H1 (cell line): Measurements from ENCODE around the gene CORT. TPM values are rescaled to one million over a fixed set of nuclear protein-coding genes. Genes with fewer than 3 reads are reported as not detected.
"Not testable (repeated sequence)": the region's sequence is repeated elsewhere in the genome, so short reads cannot be mapped to it uniquely, and the experiment has no call there.

Experiments used
- CTCF ChIA-PET: fragments of 300-600 bp; sonication (Branson Sonifier 250); formaldehyde crosslinking; loops from one replicate; lab custom pipeline; 2021; ENCODE audit not compliant: partially characterized antibody; lab: Charles Lee
- POLR2A ChIA-PET: fragments of 300-600 bp; sonication (Branson Sonifier 250); formaldehyde crosslinking; loops from one replicate; lab custom pipeline; 2021; ENCODE audit warnings: inconsistent platforms; ENCODE audit not compliant: partially characterized antibody; lab: Charles Lee
- DNase-seq, 2 experiments: peaks; one replicate each; pipeline versions ENCODE4 v3.0.0 to v3.0.0-alpha.2; 2010 to 2022; ENCODE audit warnings: low spot score in 2 of 2, low read depth in 1 of 2, mixed read lengths in 1 of 2
- FAIRE-seq: peaks from 2 replicates; lab custom pipeline; 2011; peaks lifted over from hg19 to GRCh38; lab: Jason Lieb, UNC
- H2AFZ ChIP-seq: 2 replicates; pipeline ENCODE4 v1.8.1; 2012; ENCODE audit warnings: low read length, inconsistent platforms
- H2AK5ac ChIP-seq: 2 replicates; pipeline ENCODE4 v1.6.1; 2013; ENCODE audit warnings: low read depth, low read length
- H2BK120ac ChIP-seq: replicated peaks from 2 replicates; pipeline ENCODE3; 2013; ENCODE audit warnings: low read depth, low read length, inconsistent platforms
- H2BK12ac ChIP-seq: 2 replicates; pipeline ENCODE4 v1.6.1; 2013; ENCODE audit warnings: low read depth, low read length
- H2BK15ac ChIP-seq: 2 replicates; pipeline ENCODE4 v1.6.1; 2013; ENCODE audit warnings: low read length
- H2BK20ac ChIP-seq: 2 replicates; pipeline ENCODE4 v1.6.1; 2013; ENCODE audit warnings: low read length
- H2BK5ac ChIP-seq: 2 replicates; pipeline ENCODE4 v1.6.1; 2013; ENCODE audit warnings: low read depth, low read length
- H3K14ac ChIP-seq: 2 replicates; pipeline ENCODE4 v1.6.1; 2013; ENCODE audit warnings: inconsistent platforms; ENCODE audit not compliant: insufficient read length
- H3K18ac ChIP-seq: 2 replicates; pipeline ENCODE4 v1.6.1; 2013; ENCODE audit warnings: low read length; ENCODE audit errors: extremely low read depth
- H3K23ac ChIP-seq: 2 replicates; pipeline ENCODE4 v1.6.1; 2013; ENCODE audit warnings: inconsistent platforms; ENCODE audit not compliant: insufficient read length
- H3K23me2 ChIP-seq: 2 replicates; pipeline ENCODE4 v1.6.1; 2013; ENCODE audit warnings: low read depth, low read length
- H3K27ac ChIP-seq: 2 replicates; pipeline ENCODE4 v1.6.1; 2011; ENCODE audit warnings: low read depth, low read length, inconsistent platforms
- H3K27me3 ChIP-seq, 4 experiments: replicated peaks in 1 of 4; 1 replicate in 1 of 4; 2 replicates in 3 of 4; pipeline versions ENCODE4 v1.6.1 to v1.8.1; 2011 to 2013; ENCODE audit warnings: low read length in 3 of 4, mild to moderate bottlenecking in 3 of 4, inconsistent platforms in 2 of 4, mixed read lengths in 2 of 4, moderate library complexity in 1 of 4; ENCODE audit not compliant: control insufficient read depth in 3 of 4, insufficient read depth in 3 of 4; ENCODE audit errors: extremely low read depth in 1 of 4
- H3K36me3 ChIP-seq, 4 experiments: 2 replicates each; pipeline versions ENCODE4 v1.6.1 to v1.8.1; 2011 to 2013; ENCODE audit warnings: mild to moderate bottlenecking in 4 of 4, low read length in 3 of 4, moderate library complexity in 2 of 4, control low read depth in 1 of 4, inconsistent platforms in 1 of 4; ENCODE audit not compliant: insufficient read depth in 4 of 4, control insufficient read depth in 2 of 4
- H3K4ac ChIP-seq: replicated peaks from 2 replicates; pipeline ENCODE3; 2013; ENCODE audit warnings: low read length, low read depth, mixed read lengths, inconsistent platforms; ENCODE audit not compliant: insufficient read length
- H3K4me1 ChIP-seq, 4 experiments: replicated peaks in 1 of 4; 1 replicate in 1 of 4; 2 replicates in 3 of 4; pipeline versions ENCODE4 v1.6.1 to v1.8.1; 2011 to 2013; ENCODE audit warnings: low read length in 3 of 4, inconsistent platforms in 2 of 4, mixed read lengths in 1 of 4; ENCODE audit not compliant: insufficient read depth in 4 of 4, control insufficient read depth in 3 of 4
- H3K4me2 ChIP-seq, 2 experiments: 2 replicates each; pipeline versions ENCODE4 v1.6.1 to v1.8.1; 2011 to 2013; ENCODE audit warnings: low read depth in 2 of 2, low read length in 2 of 2, control low read depth in 1 of 2, inconsistent platforms in 1 of 2, mild to moderate bottlenecking in 1 of 2; ENCODE audit not compliant: insufficient read depth in 1 of 2
- H3K4me3 ChIP-seq, 4 experiments: fragments of 200-600, 300-600 bp in 1 of 4; sonication (generic), shearing (Covaris generic), sonication (Bioruptor Twin) in 1 of 4; 2 replicates each; pipeline versions ENCODE4 v1.5.1 to v1.8.1; 2011 to 2016; ENCODE audit warnings: low read length in 4 of 4, low read depth in 3 of 4, control low read depth in 2 of 4, inconsistent platforms in 2 of 4, mild to moderate bottlenecking in 2 of 4, mixed read lengths in 1 of 4, moderate library complexity in 1 of 4; ENCODE audit not compliant: insufficient read depth in 2 of 4; ENCODE audit errors: extremely low read depth in 1 of 4
- H3K56ac ChIP-seq: replicated peaks from 2 replicates; pipeline ENCODE3; 2013; ENCODE audit warnings: low read depth, mild to moderate bottlenecking, mixed read lengths, low read length, inconsistent platforms; ENCODE audit not compliant: insufficient read length
- H3K79me1 ChIP-seq: 2 replicates; pipeline ENCODE4 v1.6.1; 2013; ENCODE audit warnings: low read depth, low read length, control low read depth
- H3K79me2 ChIP-seq, 2 experiments: 2 replicates each; pipeline versions ENCODE4 v1.6.1 to v1.8.1; 2012 to 2013; ENCODE audit warnings: low read length in 2 of 2, mild to moderate bottlenecking in 2 of 2, inconsistent platforms in 1 of 2; ENCODE audit not compliant: insufficient read depth in 2 of 2, control insufficient read depth in 1 of 2
- H3K9ac ChIP-seq, 4 experiments: replicated peaks in 1 of 4; 1 replicate in 1 of 4; 2 replicates in 3 of 4; pipeline versions ENCODE4 v1.6.1 to v1.8.1; 2011 to 2013; ENCODE audit warnings: low read depth in 3 of 4, low read length in 3 of 4, control low read depth in 2 of 4, mild to moderate bottlenecking in 2 of 4, moderate library complexity in 2 of 4, inconsistent platforms in 1 of 4; ENCODE audit errors: extremely low read depth in 1 of 4
- H3K9me3 ChIP-seq, 2 experiments: 2 replicates each; pipeline versions ENCODE4 v1.6.1 to v1.8.1; 2012 to 2013; ENCODE audit warnings: mild to moderate bottlenecking in 2 of 2, moderate library complexity in 2 of 2, control low read depth in 1 of 2, inconsistent platforms in 1 of 2, low read depth in 1 of 2, low read length in 1 of 2, mixed read lengths in 1 of 2; ENCODE audit not compliant: insufficient read depth in 2 of 2
- H4K20me1 ChIP-seq, 2 experiments: replicated peaks in 1 of 2; 2 replicates each; pipeline versions ENCODE3 to v1.8.1; 2011 to 2013; ENCODE audit warnings: inconsistent platforms in 2 of 2, low read length in 2 of 2, mild to moderate bottlenecking in 1 of 2; ENCODE audit not compliant: insufficient read depth in 2 of 2, control insufficient read depth in 1 of 2
- H4K5ac ChIP-seq: 2 replicates; pipeline ENCODE4 v1.6.1; 2013; ENCODE audit warnings: low read length, low read depth, mixed read lengths, inconsistent platforms; ENCODE audit not compliant: insufficient read length
- H4K8ac ChIP-seq: 2 replicates; pipeline ENCODE4 v1.8.0; 2013; ENCODE audit warnings: mild to moderate bottlenecking, moderate library complexity, low read length, inconsistent platforms; ENCODE audit not compliant: insufficient read depth; ENCODE audit errors: extremely low read depth
- H4K91ac ChIP-seq: replicated peaks from 2 replicates; pipeline ENCODE3; 2013; ENCODE audit warnings: low read length, mixed read lengths, inconsistent platforms; ENCODE audit not compliant: insufficient read length
- ASH2L ChIP-seq: fragments of 200-600, 300-600 bp; sonication (generic); IDR thresholded peaks from one replicate; pipeline ENCODE4 v1.7.1; 2017; ENCODE audit warnings: low read length
- NRF1 ChIP-seq: IDR thresholded peaks from 2 replicates; pipeline ENCODE4 v1.6.1; 2011; ENCODE audit warnings: mild to moderate bottlenecking, low read depth, low read length, improper control_type of control experiment
- WGBS, 2 experiments: shearing (Covaris generic) in 1 of 2; methylation state at CpG; one replicate each; pipeline versions ENCODE4 v1.1.6 to v1.1.7; 2013 to 2015; ENCODE audit warnings: low lambda C conversion rate in 2 of 2, mixed read lengths in 2 of 2, inconsistent platforms in 1 of 2, low coverage in 1 of 2, missing lambda C conversion rate in 1 of 2; ENCODE audit not compliant: insufficient replicate concordance in 2 of 2, insufficient coverage in 1 of 2, insufficient read length in 1 of 2; ENCODE audit errors: extremely low coverage in 1 of 2, missing lambda C conversion rate in 1 of 2; 5-methylcytosine and 5-hydroxymethylcytosine counted together
- polyA plus RNA-seq, 7 experiments: library from polyadenylated mRNA; depleted of rRNA in 3 of 7; stranded (reverse) in 5 of 7; unstranded in 2 of 7; fragments of >200 nt in 5 of 7; fragments of 200-250 nt in 2 of 7; gene quantifications; 1 replicate in 5 of 7; 2 replicates in 1 of 7; 4 replicates in 1 of 7; pipeline versions ENCODE4 v1.2.1 to v1.2.3, GENCODE V29; 2011 to 2013; ENCODE audit warnings: missing spikeins in 2 of 7, mixed read lengths in 2 of 7
- total RNA-seq: library from RNA; stranded (reverse); fragmentation: NEBNext Ultra II Directional; extraction: Animal tissue kit (Norgen Biotek cat#: 25700); gene quantifications from 2 replicates; pipeline ENCODE4 v1.2.1, GENCODE V29; 2021

Gene CORT
- total and polyA plus RNA-seq, 2 of the 8 experiments (the other 6 are each of a cell fraction or from before 2014, with no cell fraction given), result 0.15 to 0.30 TPM

DNA sequence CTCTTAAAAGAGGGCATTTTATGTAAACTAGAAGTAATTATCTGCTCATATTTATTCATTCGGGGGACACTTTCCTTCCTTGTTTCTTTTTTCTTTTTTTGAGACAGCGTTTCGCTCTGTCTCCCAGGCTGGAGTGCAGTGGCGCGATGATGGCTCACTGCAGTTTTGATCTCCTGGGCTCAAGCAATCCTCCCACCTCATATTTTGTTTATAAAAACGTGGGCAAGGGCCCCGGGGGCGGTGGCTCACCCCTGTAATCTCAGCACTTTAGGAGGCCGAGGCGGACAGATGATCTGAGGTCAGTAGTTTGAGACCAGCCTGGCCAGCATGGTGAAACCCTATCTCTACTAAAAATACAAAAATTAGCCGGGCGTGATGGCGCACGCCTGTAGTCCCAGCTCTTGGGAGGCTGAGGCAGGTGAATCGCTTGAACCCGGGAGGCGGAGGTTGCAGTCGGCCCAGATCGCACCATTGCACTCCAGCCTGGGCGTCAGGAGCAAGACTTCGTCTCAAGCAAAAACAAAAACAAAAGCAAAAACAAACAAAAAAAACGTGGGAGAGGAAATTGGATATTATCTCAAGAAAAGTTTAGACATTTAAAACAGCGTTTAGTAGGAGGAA, 23.4 kb downstream of the CORT start (continued):
- no peak for TF ChIP-seq ASH2L
- TF ChIP-seq NRF1, result no peak
- TF ChIP-seq, all 59 proteins: peak for 0

DNA sequence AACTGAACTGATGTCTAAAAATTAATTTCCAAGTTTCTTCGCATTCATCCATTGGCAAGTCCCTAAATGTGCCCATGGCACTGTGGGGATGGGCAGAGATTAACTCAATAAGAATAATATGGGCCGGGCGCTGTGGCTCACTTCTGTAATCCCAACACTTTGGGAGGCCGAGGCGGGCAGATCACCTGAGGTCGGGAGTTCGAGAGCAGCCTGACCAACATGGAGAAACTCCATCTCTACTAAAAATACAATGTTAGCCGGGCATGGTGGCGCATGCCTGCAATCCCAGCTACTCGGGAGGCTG, 24.4 kb downstream of the CORT start:
- WGBS, 2 experiments, result 85% methylated on average over 10 of the region's 10 CpGs; no CpG with 5 or more reads in 1 of the 2 experiments
- H2BK15ac ChIP-seq, H3K4ac ChIP-seq, H2AFZ ChIP-seq, H4K5ac ChIP-seq, DNase-seq, H3K23ac ChIP-seq, H3K18ac ChIP-seq, H3K4me1 ChIP-seq, H3K56ac ChIP-seq, H4K91ac ChIP-seq, FAIRE-seq, H3K36me3 ChIP-seq, H2AK5ac ChIP-seq, H3K14ac ChIP-seq, H3K27me3 ChIP-seq, H2BK5ac ChIP-seq, H3K9ac ChIP-seq, H3K27ac ChIP-seq, CTCF ChIA-PET, H3K79me1 ChIP-seq, H2BK20ac ChIP-seq, H3K9me3 ChIP-seq, H4K20me1 ChIP-seq, H2BK12ac ChIP-seq, H3K23me2 ChIP-seq, H2BK120ac ChIP-seq: not testable (repeated sequence)
- peak overlapping the region; percentile 88 to 98 (median 92); a peak in 7 of 8 replicates for H3K4me3 ChIP-seq
- peak overlapping the region; percentile 64; the same call in 1 of the 2 replicates for H4K8ac ChIP-seq
- peaks cover 4 to 45% of the 10 kb centered on the region in 2 experiments; a peak in 3 of 4 replicates for H3K79me2 ChIP-seq
- H3K4me2 ChIP-seq, result peak overlapping the region; percentile 38 to 85; a peak in 3 of 4 replicates
- POLR2A ChIA-PET, result interaction anchor here (1.4 to 2.0 kb wide), 3 partner anchors 17 to 24 kb away, joined by 5 to 8 read pairs (median 8); partner anchors contain the start of gene CORT
